Activated CD4-positive, alpha-beta T cell treated with anti-CD3 and anti-CD28 coated beads, Interleukin-2, amount 50 U/mL, for 48 hours (primary cell): Measurements from ENCODE around the gene PDE6H.

Source experiments
- DNase-seq, 2 experiments: peaks; one replicate each; pipeline ENCODE4 v3.0.0-alpha.2; 2020

Gene PDE6H

DNA sequence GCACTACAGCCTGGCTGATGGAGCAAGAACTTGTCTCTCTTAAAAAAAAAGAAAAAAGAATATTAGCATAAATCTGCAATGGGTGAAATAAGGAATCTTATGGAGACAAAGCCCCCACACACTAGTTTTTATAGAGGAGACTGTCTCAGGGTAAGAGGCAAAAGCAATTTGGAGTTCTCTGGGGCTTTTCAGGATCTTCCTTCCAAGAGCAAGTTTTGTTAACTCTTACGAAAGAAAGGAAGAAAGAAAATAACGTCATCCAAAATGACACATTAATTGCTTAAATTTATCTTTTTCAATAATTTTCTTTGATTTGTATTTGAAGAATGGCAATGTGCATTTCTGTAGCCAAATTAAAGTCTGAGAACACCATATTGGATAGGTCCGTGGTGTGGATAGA lies 3.8 kb downstream of the PDE6H start:
- no peak for DNase-seq

GRCh38 chr12:14979468-14979867 lies 6.6 kb downstream of the PDE6H start:
- no peak for DNase-seq

GRCh38 chr12:14981049-14981448 lies 8.2 kb downstream of the PDE6H start:
- DNase-seq: no peak

DNA sequence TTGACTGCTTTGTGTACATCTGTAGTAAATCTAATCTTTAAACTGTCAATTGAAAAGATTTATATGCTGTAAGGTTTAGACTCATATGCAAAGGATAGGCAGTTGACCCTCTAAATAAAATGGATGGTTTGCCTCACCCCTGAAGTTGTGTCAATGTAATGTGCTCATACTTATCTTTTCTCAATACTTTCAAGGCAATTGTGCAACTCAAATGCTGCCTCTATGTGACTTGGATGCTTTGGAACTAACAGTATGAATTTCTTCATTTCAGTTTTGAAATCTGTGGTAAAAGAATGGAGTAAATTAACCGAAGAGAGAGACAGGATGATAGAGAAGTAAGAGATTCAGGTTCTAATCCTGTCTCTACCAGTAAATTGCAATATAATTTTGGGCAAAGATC lies 9.7 kb downstream of the PDE6H start:
- DNase-seq: no peak

GRCh38 chr12:14982991-14983390 lies 10.1 kb downstream of the PDE6H start:
- no peak for DNase-seq

DNA sequence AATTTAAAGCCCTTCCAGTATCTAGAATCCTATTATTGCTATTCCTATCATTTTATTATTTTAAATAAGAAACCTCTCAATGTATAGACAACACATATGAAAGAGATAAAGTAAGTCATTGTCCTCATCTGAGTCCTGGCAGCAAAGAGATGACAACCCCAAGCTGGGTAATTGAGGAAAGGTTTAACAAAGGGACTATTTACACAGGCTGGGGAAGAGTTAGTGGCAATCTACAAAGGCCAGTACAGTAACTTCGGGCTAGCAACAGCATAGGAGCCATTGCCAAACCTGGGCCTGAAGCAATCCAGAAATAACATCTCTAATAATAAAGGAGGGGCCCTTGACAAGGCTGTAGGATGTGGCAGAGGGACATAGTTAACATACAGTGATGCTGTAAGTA lies 11.2 kb downstream of the PDE6H start:
- DNase-seq: no peak

- DNase-seq: no peak
Observed at GRCh38 chr12:14984766-14985285, 12.0 kb downstream of the PDE6H start.

- no peak for DNase-seq
Observed at GRCh38 chr12:14986449-14986848, 13.6 kb downstream of the PDE6H start.

- DNase-seq: no peak
Observed at GRCh38 chr12:14988035-14988434, 15.2 kb downstream of the PDE6H start.

- no peak for DNase-seq
Observed at GRCh38 chr12:14989790-14990189, 16.9 kb downstream of the PDE6H start.

DNA sequence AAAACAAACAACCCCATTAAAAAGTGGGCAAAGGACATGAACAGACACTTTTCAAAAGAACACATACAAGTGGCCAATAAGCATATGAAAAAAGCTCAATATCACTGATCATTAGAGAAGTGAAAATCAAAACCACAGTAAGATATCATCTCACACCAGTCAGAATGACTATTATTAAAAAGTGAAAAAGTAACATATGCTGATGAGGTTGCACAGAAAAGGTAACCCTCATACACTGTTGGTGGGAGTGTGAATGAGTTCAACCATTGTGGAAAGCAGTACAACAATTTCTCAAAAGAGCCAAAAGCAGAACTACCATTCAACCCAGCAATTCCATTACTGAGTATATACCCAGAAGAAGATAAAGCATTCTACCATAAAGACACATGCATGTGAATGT lies 18.2 kb downstream of the PDE6H start:
- DNase-seq: no peak

- DNase-seq: no peak
Observed at GRCh38 chr12:14992673-14993072, 19.8 kb downstream of the PDE6H start.

GRCh38 chr12:14993117-14993516 lies 20.3 kb downstream of the PDE6H start:
- no peak for DNase-seq

- no peak for DNase-seq
Observed at GRCh38 chr12:14993537-14994266, 20.9 kb downstream of the PDE6H start.

GRCh38 chr12:14994610-14995009 lies 21.8 kb downstream of the PDE6H start:
- DNase-seq: no peak

GRCh38 chr12:14995583-14996425 lies 23.0 kb downstream of the PDE6H start:
- no peak for DNase-seq

DNA sequence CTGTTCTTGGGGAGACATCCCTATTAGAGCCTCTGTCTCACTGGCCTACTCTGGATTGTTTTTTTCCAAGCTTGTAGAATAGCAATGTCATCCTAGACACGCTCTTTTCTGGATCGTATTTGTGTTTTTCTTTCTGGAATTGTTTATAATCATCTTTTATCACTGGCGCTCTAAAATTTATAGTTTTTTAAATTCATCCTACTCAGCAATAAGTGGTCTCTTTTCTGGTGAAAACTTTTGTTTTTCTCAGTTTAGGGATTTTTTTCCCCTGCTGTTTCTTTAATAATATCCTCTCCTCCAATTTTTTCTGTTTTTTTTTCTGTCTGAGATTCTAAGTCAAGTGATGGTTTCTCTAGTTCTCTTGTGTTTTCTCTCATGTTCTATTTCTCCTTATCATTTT lies 25.2 kb downstream of the PDE6H start:
- no peak for DNase-seq

DNA sequence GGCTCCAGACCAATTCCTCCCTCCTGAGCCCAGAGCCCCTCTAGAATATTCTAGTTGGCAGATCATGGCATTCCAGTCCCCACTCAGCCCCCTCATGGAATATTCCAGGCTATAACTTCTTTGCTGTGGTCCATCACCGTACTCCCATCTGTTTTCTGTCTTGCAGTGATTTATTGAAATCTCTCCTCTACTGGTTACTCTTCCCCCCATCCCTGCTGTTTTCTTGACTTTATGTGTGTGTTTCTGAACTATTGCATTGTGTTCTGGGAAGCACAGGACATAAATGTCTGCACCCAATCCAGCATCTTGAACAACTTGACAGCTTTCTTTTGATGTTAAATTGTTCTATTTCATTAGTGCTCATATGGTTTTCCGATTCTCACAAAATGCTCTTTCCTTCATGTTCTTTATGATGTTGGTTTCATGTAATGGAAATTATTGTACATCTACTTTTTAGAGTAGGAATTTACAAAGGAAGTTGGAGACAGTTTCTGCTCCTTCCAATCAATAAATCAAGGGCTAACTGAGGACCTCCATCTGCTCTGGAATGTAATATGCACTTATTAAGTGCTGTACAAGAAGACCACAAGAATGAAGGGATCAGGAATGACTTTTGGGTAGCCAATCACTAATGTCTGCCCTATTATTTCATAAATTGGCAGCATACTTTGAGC lies 26.3 kb downstream of the PDE6H start:
- DNase-seq: no peak

GRCh38 chr12:14999695-15000365 lies 27.0 kb downstream of the PDE6H start:
- DNase-seq: no peak

GRCh38 chr12:15000575-15000974 lies 27.7 kb downstream of the PDE6H start:
- no peak for DNase-seq

- DNase-seq: no peak
Observed at GRCh38 chr12:15001733-15002382, 29.0 kb downstream of the PDE6H start.

GRCh38 chr12:15004421-15004820 lies 31.6 kb downstream of the PDE6H start:
- DNase-seq: no peak
